ENCODE results near the gene NRF1. TPM values are rescaled to one million over a fixed set of nuclear protein-coding genes. Genes with fewer than 3 reads are reported as not detected.

Gene NRF1
- polyA plus RNA-seq, 2 of the 4 experiments (the other 2 are of a cell fraction) = 11.2 to 18.5 TPM

GRCh38 chr7:129748356-129749109 is 137.0 kb downstream of the NRF1 start:
- CTCF ChIA-PET = no interaction called here
- Histone ChIP-seq H3K4me1 (no peaks in the 10 kb centered on the region), H3K9me3 (no peaks in the 10 kb centered on the region), H3K4me2 (no peak overlapping the region), H3K27ac (no peak overlapping the region), H3K4me3 (no peak overlapping the region)
- no peak for ATAC-seq
- POLR2A ChIA-PET = no interaction called here
- WGBS (ENCODE audit: missing lambda C conversion rate) = 83% methylated on average over 4 of the region's 4 CpGs
- TF ChIP-seq ESRRA (IDR thresholded peaks at IDR 0.05; ENCODE audit: borderline replicate concordance, low read length) = no peak
- no peak for TF ChIP-seq CHD2 (IDR thresholded peaks at IDR 0.05; ENCODE audit: low read length, partially characterized antibody)
- no peak for TF ChIP-seq JUNB (IDR thresholded peaks at IDR 0.05)
- TF ChIP-seq TP53 (CRISPR knock-in tag; IDR thresholded peaks at IDR 0.05) = no peak
- TF ChIP-seq USF2 (IDR thresholded peaks at IDR 0.05) = no peak
- TF ChIP-seq CHD4 (IDR thresholded peaks at IDR 0.05; ENCODE audit: borderline replicate concordance) = no peak
- no peak for TF ChIP-seq FOSB (CRISPR knock-in tag; IDR thresholded peaks at IDR 0.05)
- no peak for TF ChIP-seq GATA3 (IDR thresholded peaks at IDR 0.05; ENCODE audit: borderline replicate concordance)
- TF ChIP-seq PHF8 (IDR thresholded peaks at IDR 0.05; ENCODE audit: borderline replicate concordance, low read depth) = no peak
- TF ChIP-seq ZFP36 (IDR thresholded peaks at IDR 0.05; ENCODE audit: borderline replicate concordance, partially characterized antibody) = no peak
- no peak for TF ChIP-seq HMGXB4 (CRISPR knock-in tag; IDR thresholded peaks at IDR 0.05; ENCODE audit: borderline replicate concordance)
- TF ChIP-seq BCL3 (IDR thresholded peaks at IDR 0.05) = no peak
- TF ChIP-seq RARB (CRISPR knock-in tag; IDR thresholded peaks at IDR 0.05) = no peak
- TF ChIP-seq SREBF2 (IDR thresholded peaks at IDR 0.05) = no peak
- no peak for TF ChIP-seq JUN (IDR thresholded peaks at IDR 0.05)
- no peak for DNase-seq (ENCODE audit: low read depth in 1 of 2, low spot score in 1 of 2)
- no peak for FAIRE-seq

GRCh38 chr7:129750091-129750490 is 138.6 kb downstream of the NRF1 start:
- no peak for DNase-seq (ENCODE audit: low read depth in 1 of 2, low spot score in 1 of 2)
- no peak overlapping the region for H3K4me3 ChIP-seq
- H3K4me2 ChIP-seq = no peak overlapping the region
- ChIA-PET POLR2A (no interaction called here), CTCF (no interaction called here)
- ATAC-seq = no peak
- no peak for FAIRE-seq
- no peaks in the 10 kb centered on the region for H3K4me1 ChIP-seq
- no peak overlapping the region for H3K27ac ChIP-seq
- 90% methylated on average over 7 of the region's 7 CpGs for WGBS (ENCODE audit: missing lambda C conversion rate)
- TF ChIP-seq CHD2 (IDR thresholded peaks at IDR 0.05; ENCODE audit: low read length, partially characterized antibody) (no peak), RAD21 (conservative IDR thresholded peaks at IDR 0.05 in 1 of 2, IDR thresholded peaks at IDR 0.05 in 1 of 2) (no peak), RFX5 (IDR thresholded peaks at IDR 0.05) (no peak), ELK1 (IDR thresholded peaks at IDR 0.05; ENCODE audit: low read depth, low read length) (no peak), TFCP2L1 (CRISPR knock-in tag; IDR thresholded peaks at IDR 0.05) (no peak), PHF8 (IDR thresholded peaks at IDR 0.05; ENCODE audit: borderline replicate concordance, low read depth) (no peak), MYC (IDR thresholded peaks at IDR 0.05; ENCODE audit: borderline replicate concordance, low read length) (no peak), HOXB13 (CRISPR knock-in tag; IDR thresholded peaks at IDR 0.05; ENCODE audit: low read depth) (no peak), RARB (CRISPR knock-in tag; IDR thresholded peaks at IDR 0.05) (no peak), GATA3 (IDR thresholded peaks at IDR 0.05; ENCODE audit: borderline replicate concordance) (no peak), EHF (CRISPR knock-in tag; IDR thresholded peaks at IDR 0.05) (no peak), HMGXB4 (CRISPR knock-in tag; IDR thresholded peaks at IDR 0.05; ENCODE audit: borderline replicate concordance) (no peak), ZFP36 (IDR thresholded peaks at IDR 0.05; ENCODE audit: borderline replicate concordance, partially characterized antibody) (no peak), ZC3H11A (IDR thresholded peaks at IDR 0.05) (no peak), EP300 (IDR thresholded peaks at IDR 0.05) (no peak), RNF2 (IDR thresholded peaks at IDR 0.05; ENCODE audit: borderline replicate concordance, low read depth) (no peak)
- no peaks in the 10 kb centered on the region for H3K9me3 ChIP-seq

Data from A549 (cell line).